ENCODE data around the gene IQSEC3. TPM values are rescaled to one million over a fixed set of nuclear protein-coding genes. Genes with fewer than 3 reads are reported as not detected.

IQSEC3 gene
- total RNA-seq, 2 experiments from 2014 or later = not detected

GRCh38 chr12:171743-172676 is 105.4 kb downstream of the IQSEC3 start:
- intact Hi-C loops (cut with micrococcal nuclease; ENCODE audit: unreplicated experiment) = no loop called here
- DNase-seq (ENCODE audit: low spot score) = no peak
- Histone ChIP-seq H3K27ac (ENCODE audit: low read depth, low read length, poor library complexity, severe bottlenecking) (no peak overlapping the region), H2AFZ (ENCODE audit: low read length) (no peak overlapping the region), H3K4me2 (ENCODE audit: low read length) (no peak overlapping the region), H3K79me2 (ENCODE audit: insufficient read depth, low read depth, low read length) (no peaks in the 10 kb centered on the region), H3K36me3 (ENCODE audit: insufficient read depth, low read length) (no peaks in the 10 kb centered on the region), H3K9me2 (ENCODE audit: insufficient read depth, low read length) (no peaks in the 10 kb centered on the region), H4K20me1 (ENCODE audit: insufficient read depth, low read length) (no peaks in the 10 kb centered on the region), H3K9me3 (ENCODE audit: low read length) (no peaks in the 10 kb centered on the region), H3K4me3 (ENCODE audit: low read depth, low read length, poor library complexity, severe bottlenecking) (no peak overlapping the region), H3K4me1 (ENCODE audit: insufficient read depth, low read length, poor library complexity, severe bottlenecking) (no peaks in the 10 kb centered on the region)
- TF ChIP-seq CTCF (conservative IDR thresholded peaks at IDR 0.05; ENCODE audit: low read length) (no peak), EZH2phosphoT487 (IDR thresholded peaks at IDR 0.05; ENCODE audit: borderline replicate concordance, low read depth, low read length) (no peak)
- CTCF ChIA-PET (ENCODE audit: unreplicated experiment) = no interaction called here
- no TSS peak for BruUV-seq (replicated peaks)
- POLR2A ChIA-PET = interaction anchor here (0.6 kb wide), 1 partner anchor 105 kb away, joined by 4 read pairs; no protein-coding TSS in a partner anchor

GRCh38 chr12:172732-173161 is 106.2 kb downstream of the IQSEC3 start:
- intact Hi-C loops (cut with micrococcal nuclease; ENCODE audit: unreplicated experiment) = no loop called here
- Histone ChIP-seq H3K27ac (ENCODE audit: low read depth, low read length, poor library complexity, severe bottlenecking) (no peak overlapping the region), H3K9me2 (ENCODE audit: insufficient read depth, low read length) (no peaks in the 10 kb centered on the region), H3K9me3 (ENCODE audit: low read length) (no peaks in the 10 kb centered on the region), H4K20me1 (ENCODE audit: insufficient read depth, low read length) (no peaks in the 10 kb centered on the region), H3K4me3 (ENCODE audit: low read depth, low read length, poor library complexity, severe bottlenecking) (no peak overlapping the region), H3K4me2 (ENCODE audit: low read length) (no peak overlapping the region), H3K4me1 (ENCODE audit: insufficient read depth, low read length, poor library complexity, severe bottlenecking) (no peaks in the 10 kb centered on the region), H3K36me3 (ENCODE audit: insufficient read depth, low read length) (no peaks in the 10 kb centered on the region), H3K79me2 (ENCODE audit: insufficient read depth, low read depth, low read length) (no peaks in the 10 kb centered on the region), H2AFZ (ENCODE audit: low read length) (no peak overlapping the region)
- BruUV-seq (replicated peaks) = no TSS peak
- DNase-seq (ENCODE audit: low spot score) = no peak
- ChIA-PET POLR2A (no interaction called here), CTCF (ENCODE audit: unreplicated experiment) (no interaction called here)
- TF ChIP-seq CTCF (conservative IDR thresholded peaks at IDR 0.05; ENCODE audit: low read length) (no peak), EZH2phosphoT487 (IDR thresholded peaks at IDR 0.05; ENCODE audit: borderline replicate concordance, low read depth, low read length) (no peak)

GRCh38 chr12:174124-174523 is 107.6 kb downstream of the IQSEC3 start:
- Histone ChIP-seq H2AFZ (ENCODE audit: low read length) (no peak overlapping the region), H3K79me2 (ENCODE audit: insufficient read depth, low read depth, low read length) (no peaks in the 10 kb centered on the region), H3K4me2 (ENCODE audit: low read length) (no peak overlapping the region), H3K9me3 (ENCODE audit: low read length) (no peaks in the 10 kb centered on the region), H4K20me1 (ENCODE audit: insufficient read depth, low read length) (no peaks in the 10 kb centered on the region), H3K27ac (ENCODE audit: low read depth, low read length, poor library complexity, severe bottlenecking) (no peak overlapping the region), H3K9me2 (ENCODE audit: insufficient read depth, low read length) (no peaks in the 10 kb centered on the region), H3K36me3 (ENCODE audit: insufficient read depth, low read length) (no peaks in the 10 kb centered on the region), H3K4me3 (ENCODE audit: low read depth, low read length, poor library complexity, severe bottlenecking) (no peak overlapping the region), H3K4me1 (ENCODE audit: insufficient read depth, low read length, poor library complexity, severe bottlenecking) (no peaks in the 10 kb centered on the region)
- intact Hi-C loops (cut with micrococcal nuclease; ENCODE audit: unreplicated experiment) = no loop called here
- POLR2A ChIA-PET = interaction anchor here (0.6 kb wide), 1 partner anchor 115 kb away, joined by 3 read pairs; no protein-coding TSS in a partner anchor
- BruUV-seq (replicated peaks) = no TSS peak
- TF ChIP-seq CTCF (conservative IDR thresholded peaks at IDR 0.05; ENCODE audit: low read length) (no peak), EZH2phosphoT487 (IDR thresholded peaks at IDR 0.05; ENCODE audit: borderline replicate concordance, low read depth, low read length) (no peak)
- CTCF ChIA-PET (ENCODE audit: unreplicated experiment) = no interaction called here
- DNase-seq (ENCODE audit: low spot score) = no peak

Measured in OCI-LY7 (cell line).